HG03354 (cell line): ENCODE results near the gene UBASH3A.

Source experiments
- ATAC-seq: cut with Tn5 transposase; IDR thresholded peaks from one replicate; pipeline ENCODE4 v1.9.1; 2021; ENCODE audit warnings: mild to moderate bottlenecking; ENCODE audit not compliant: unreplicated experiment, poor library complexity, severe bottlenecking

UBASH3A gene

GRCh38 chr21:42373908-42374455, 29.7 kb upstream of the UBASH3A start:
- no peak for ATAC-seq

DNA sequence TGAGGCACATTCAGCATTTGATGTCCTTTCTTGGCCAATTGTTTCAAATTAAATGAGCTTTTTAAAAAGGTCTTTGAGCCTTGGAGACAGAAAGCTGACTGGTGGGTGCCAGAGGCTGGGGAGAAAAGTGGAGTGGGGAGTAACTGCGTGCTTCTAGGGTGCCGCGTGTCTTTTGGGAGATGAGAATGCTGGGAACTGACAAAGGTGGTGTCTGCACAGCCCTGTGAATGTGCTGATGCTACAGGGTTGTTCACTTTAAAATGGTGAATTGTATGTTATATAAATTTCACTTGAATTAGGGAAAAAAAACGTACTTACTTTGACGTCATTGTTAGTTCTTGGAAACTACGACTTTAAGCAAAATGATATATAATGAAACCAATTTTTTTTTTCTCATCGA, 29.2 kb upstream of the UBASH3A start:
- no peak for ATAC-seq

DNA sequence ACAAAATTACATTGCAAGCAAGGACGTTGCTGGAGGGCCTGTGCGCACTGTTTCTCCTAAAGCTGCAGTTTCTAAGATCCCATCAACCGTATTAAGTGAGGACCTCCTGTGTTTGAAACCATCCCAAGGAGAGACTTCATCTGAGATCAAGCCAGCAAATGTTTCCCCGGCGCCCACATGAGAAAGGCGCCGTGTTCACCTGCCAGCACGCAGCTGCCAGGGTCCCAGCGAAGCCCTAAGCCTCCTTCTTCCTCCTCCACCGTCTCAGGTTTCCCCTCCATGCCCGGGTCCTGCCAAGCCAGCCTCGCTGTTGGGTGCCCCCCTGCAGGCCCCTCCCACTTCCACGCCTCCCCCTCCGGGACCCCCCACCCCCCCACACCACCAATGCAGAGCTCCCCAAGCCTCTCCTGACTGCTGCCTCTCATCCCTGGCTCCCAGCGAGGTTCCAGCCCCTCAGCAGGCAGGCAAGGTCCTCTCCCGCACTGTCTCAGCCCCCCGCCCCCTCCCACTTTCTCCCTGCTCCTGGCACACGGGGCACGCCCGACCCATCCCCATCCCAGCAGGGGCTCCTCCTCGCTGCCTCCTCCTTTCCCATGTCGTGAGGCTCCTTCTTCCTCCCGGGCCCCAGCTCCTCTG, 28.7 kb upstream of the UBASH3A start:
- no peak for ATAC-seq

- no peak for ATAC-seq
These were observed 28.2 kb upstream of the UBASH3A start for GRCh38 chr21:42375506-42375905.

DNA sequence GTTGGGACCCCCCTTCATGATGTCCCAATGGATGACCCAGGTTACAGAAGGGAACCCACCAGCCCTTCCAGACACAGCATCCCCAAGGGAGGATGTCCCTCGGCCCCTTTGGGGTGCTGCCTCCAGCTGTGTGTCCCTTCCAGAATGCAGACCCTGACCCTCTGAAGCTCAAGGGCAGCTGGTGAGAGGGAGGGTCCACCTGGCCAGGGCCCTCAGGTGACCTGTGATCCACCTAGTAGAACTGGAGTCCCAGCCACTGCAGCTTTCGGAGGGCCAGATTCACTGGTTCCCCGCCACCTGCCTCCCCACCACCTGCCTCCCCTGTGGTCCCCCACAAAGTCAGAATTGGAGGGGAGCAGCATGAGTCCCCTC, 27.8 kb upstream of the UBASH3A start:
- ATAC-seq, result no peak

GRCh38 chr21:42376338-42376982, 27.2 kb upstream of the UBASH3A start:
- ATAC-seq, result no peak

DNA sequence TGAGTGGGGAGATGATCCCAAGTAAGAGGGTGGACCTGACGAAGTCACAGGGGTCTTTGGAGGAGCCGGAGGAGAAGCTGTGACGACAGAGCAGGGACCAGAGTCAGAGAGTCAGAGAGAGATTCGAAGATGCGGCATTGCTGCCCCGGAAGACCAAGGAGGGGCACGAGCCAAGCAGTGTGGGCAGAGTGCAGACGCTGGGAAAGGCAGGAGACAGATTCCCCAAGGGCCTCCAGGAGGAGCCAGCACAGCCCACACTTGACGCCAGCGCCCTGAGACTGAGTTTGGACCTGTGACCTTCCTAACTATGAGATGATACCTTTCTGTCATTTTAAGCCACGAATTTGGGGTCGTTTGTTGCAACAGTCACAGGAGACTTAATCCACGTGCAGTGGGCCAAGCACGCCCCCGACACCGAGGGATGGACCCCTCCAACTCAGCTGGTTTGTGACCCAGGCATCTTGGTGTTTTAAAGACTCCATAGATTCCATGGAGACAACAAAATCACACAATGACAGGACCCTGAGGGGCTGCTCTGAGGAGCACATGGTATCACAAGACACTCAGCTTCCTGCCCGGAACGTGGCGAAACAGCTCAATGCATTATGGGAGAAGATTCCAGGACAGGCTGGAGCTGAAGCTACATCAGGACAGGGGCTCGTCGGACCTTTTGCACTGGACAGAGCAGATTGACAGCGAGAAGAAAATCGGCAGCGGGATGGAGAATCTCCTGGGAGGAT, 26.3 kb upstream of the UBASH3A start:
- no peak for ATAC-seq

DNA sequence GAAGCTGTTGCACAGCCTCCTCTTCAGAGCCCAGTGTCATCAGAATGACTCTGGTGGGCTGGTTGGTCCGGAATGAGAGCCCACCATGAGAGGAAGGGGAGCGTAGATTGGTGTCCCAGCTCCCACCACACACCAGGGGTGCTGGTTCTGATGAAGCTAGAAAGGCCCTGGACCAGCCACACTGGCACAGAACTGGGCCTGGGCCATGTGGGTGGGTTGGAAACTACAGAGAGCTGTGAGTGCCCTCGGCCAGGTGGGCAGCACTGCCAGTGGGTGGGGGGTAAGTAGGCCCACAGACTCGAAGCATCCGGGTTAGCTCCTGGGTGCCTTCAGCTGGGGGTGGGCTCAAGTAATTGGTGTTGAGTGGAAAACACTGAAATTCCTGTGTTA, 25.8 kb upstream of the UBASH3A start:
- no peak for ATAC-seq

- no peak for ATAC-seq
These were observed 25.3 kb upstream of the UBASH3A start for GRCh38 chr21:42378418-42378817.

GRCh38 chr21:42379426-42380215, 24.1 kb upstream of the UBASH3A start:
- no peak for ATAC-seq

- ATAC-seq, result no peak
These were observed 22.2 kb upstream of the UBASH3A start for GRCh38 chr21:42381347-42381984.

DNA sequence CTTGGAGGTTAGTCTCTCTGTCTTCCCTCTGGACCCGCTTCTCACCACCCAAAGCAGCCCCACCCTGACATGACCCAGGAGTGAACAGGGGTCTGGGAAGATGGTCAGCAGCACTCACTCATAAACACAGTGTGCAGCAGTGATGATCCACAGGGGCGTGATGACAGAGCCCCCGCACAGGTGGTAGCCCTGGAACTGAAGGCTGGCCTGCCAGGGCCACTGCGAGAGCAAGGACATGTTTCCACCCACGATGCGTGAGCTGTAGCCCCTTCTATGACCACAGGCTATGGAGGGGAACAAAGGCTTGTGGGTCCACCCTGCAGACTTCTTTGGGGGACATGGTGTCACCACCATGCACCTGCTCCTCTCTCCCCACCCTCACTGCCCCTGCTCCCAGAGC, 20.8 kb upstream of the UBASH3A start:
- no peak for ATAC-seq

- ATAC-seq, result no peak
These were observed 20.4 kb upstream of the UBASH3A start for GRCh38 chr21:42383331-42383730.

- no peak for ATAC-seq
These were observed 19.4 kb upstream of the UBASH3A start for GRCh38 chr21:42384156-42384945.

DNA sequence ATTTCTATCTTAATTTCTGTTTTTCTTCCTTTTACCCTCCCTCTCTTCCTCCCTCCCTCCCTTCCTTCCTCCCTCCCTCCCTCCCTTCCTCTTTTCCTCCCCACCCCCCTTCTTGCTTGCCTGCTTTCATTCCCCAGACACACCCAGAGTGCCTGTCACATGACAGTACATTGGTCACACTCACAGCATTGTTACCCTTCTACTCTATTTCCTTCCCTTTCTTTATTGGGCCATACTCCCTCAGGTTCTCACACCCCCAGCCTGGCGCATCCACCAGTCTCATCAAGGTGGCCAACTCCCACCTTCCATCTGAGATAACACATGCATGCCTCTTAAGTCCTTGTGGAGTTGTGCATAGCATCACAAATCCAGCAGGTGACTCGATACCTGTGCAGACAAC, 18.7 kb upstream of the UBASH3A start:
- ATAC-seq, result no peak

DNA sequence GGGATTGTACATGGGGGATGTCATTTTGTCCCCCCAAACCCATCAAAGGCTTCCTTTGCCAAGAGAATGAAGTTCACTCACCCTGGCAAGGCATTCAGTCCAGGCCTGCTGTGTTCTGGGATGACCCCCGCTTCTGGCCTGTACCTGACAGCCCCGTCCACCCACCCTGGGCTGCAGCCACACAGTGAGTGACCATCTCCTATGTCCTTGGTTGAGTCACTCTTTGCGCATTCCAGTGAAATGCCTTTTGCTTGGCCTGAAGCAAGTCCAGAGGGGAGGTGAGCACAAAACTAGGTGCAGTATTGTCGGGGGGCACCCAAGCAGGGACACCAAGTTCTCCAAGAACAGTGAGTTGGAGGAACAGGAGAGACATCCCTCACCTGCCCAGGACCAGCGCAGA, 18.1 kb upstream of the UBASH3A start:
- no peak for ATAC-seq

DNA sequence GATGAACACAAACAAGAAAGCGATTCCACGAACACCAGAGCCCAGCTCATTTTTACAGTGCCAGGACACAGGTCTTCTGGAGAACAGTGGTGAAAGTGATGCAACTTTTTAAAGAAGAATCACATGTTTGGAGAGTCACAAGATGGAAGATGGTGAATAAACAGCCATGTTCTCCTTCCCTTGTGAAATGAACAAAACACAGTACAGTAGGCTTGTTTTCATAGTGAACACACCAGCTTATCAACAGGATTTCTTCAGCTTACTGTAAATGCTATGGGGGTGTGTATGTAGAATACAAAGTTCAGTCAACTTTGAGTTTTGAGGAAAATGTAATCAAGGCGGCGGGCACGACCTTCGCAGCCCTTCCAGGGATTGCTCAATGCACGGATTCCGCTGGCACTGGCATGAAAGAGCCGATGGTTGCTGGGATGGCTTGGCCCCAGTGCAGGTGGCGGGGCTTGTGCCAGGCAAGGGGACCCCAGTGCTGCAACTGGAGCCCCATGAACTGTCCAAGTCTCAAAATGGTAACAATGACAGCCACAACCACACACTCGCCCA, 17.6 kb upstream of the UBASH3A start:
- ATAC-seq, result no peak

DNA sequence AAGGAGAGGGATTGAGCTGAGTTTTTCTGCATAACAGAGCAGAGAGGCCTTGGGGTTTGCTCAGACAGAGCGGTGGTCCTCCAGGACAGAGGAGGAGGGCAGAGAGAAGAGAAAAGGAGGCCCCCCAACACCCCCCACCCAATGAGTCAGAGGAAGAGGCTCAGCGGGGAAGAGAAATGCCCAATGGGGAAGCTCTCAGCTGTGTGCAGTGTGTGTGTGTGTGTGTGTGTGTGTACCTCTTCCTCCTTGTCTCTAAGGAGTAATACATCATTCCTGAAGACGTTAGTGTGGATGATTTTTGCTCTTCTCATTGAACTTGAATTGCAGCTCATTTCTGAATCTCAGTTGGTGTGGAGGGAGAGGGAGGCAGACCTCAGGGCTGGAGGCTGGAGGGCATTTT, 16.5 kb upstream of the UBASH3A start:
- ATAC-seq, result no peak
